ENCODE results near the gene PHF20. TPM values are rescaled to one million over a fixed set of nuclear protein-coding genes. Genes with fewer than 3 reads are reported as not detected.

Gene PHF20
- total and polyA plus RNA-seq, 5 donors from 2014 or later = 87.3 to 159 (median 102) TPM

- Mint-ChIP-seq H3K36me3 (peaks cover 10% of the 10 kb centered on the region), H3K27me3 (no peaks in the 10 kb centered on the region), H3K4me1 (peaks cover 8 to 23% (median 13%) of the 10 kb centered on the region in 4 donors), H3K27ac (peak overlapping the region in 2 of 3 donors; percentile 5 to 10), H3K9me3 (no peaks in the 10 kb centered on the region), H3K4me3 (peak overlapping the region in 1 of 4 donors; percentile 8)
- Histone ChIP-seq H3K27me3 (ENCODE audit: control insufficient read depth, insufficient read depth, low read length) (no peaks in the 10 kb centered on the region), H3K27ac (ENCODE audit: insufficient read depth, low read length, poor library complexity, severe bottlenecking) (no peak overlapping the region), H3K9me3 (ENCODE audit: control insufficient read depth in 2 of 2, low read length in 2 of 2) (no peaks in the 10 kb centered on the region), H3K36me3 (ENCODE audit: control insufficient read depth, insufficient read depth, low read length) (peaks cover 9% of the 10 kb centered on the region), H3K4me1 (ENCODE audit: control insufficient read depth, insufficient read depth, low read length, poor library complexity, severe bottlenecking) (no peaks in the 10 kb centered on the region), H3K4me3 (ENCODE audit: low read depth, low read length) (no peak overlapping the region)
- ATAC-seq (ENCODE audit: low read depth in 2 of 2) (no peak), DNase-seq (no peak)
Observed at GRCh38 chr20:35883336-35883777, 111.5 kb downstream of the PHF20 start.

DNA sequence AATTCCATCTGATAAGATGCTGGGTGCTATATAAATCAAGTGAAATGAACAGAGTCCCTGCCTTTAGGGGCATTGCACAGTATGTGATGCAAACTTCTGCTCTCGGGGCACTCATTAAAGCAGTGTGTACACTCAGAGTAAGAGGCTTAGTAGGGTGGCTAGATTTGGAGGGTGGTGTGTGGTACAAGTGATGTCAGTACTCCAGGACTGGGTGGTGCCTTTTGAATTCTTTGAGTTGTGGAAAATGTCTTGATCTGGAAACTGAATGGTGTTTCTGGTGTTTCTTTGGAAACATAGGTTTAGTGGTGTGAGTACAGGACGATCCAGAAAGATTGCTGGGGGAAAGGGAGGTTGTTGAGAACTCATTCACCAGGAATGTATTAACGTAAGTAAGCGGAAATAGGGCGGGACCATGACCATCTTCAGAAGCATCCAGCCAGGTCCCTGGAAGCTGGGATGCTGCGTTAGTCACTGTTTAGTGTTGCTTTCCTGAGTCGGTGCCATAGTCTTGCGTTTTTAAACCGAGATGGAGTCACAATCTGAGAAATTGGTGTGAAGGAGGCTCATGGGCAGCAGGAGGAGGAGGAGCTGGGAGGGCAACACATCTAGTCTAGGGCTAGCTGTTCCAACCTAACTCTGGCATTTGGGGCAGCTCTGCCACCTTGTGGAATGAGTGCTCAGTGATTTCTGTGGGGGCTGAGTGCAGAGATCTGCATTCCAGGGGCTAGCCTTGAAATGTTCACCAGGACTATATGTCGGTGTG lies 112.1 kb downstream of the PHF20 start:
- Histone ChIP-seq H3K27ac (ENCODE audit: insufficient read depth, low read length, poor library complexity, severe bottlenecking) (no peak overlapping the region), H3K36me3 (ENCODE audit: control insufficient read depth, insufficient read depth, low read length) (peaks cover 6% of the 10 kb centered on the region), H3K27me3 (ENCODE audit: control insufficient read depth, insufficient read depth, low read length) (no peaks in the 10 kb centered on the region), H3K4me3 (ENCODE audit: low read depth, low read length) (no peak overlapping the region), H3K9me3 (ENCODE audit: control insufficient read depth in 2 of 2, low read length in 2 of 2) (no peaks in the 10 kb centered on the region), H3K4me1 (ENCODE audit: control insufficient read depth, insufficient read depth, low read length, poor library complexity, severe bottlenecking) (no peaks in the 10 kb centered on the region)
- ATAC-seq (ENCODE audit: low read depth in 2 of 2) (peak; percentile 76 to 85), DNase-seq (peak; percentile 34 to 70 (median 62))
- Mint-ChIP-seq H3K27me3 (no peaks in the 10 kb centered on the region), H3K4me1 (peaks cover 8 to 19% (median 13%) of the 10 kb centered on the region in 4 donors), H3K36me3 (peaks cover 10% of the 10 kb centered on the region), H3K27ac (peak overlapping the region; percentile 5 to 71 (median 10)), H3K4me3 (peak overlapping the region in 1 of 4 donors; percentile 8), H3K9me3 (no peaks in the 10 kb centered on the region)

DNA sequence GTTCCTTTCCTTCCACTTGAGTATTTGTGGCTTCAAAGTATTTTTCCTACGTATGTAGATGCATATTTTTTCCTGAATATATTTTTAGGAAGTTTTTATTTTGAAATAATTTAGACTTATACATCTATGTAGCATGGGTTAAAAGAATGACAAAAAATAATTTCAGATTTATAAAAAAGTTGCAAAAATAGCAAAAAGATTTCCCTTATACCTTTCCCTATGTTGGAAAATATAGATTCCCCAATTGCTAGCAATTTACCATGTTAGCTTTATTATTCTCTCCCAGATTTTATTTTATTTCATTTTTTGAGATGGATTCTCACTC lies 112.7 kb downstream of the PHF20 start:
- Mint-ChIP-seq H3K36me3 (peaks cover 10% of the 10 kb centered on the region), H3K27ac (peak overlapping the region; percentile 5 to 45 (median 10)), H3K4me3 (no peak overlapping the region), H3K4me1 (peaks cover 8 to 19% (median 13%) of the 10 kb centered on the region in 4 donors), H3K9me3 (no peaks in the 10 kb centered on the region), H3K27me3 (no peaks in the 10 kb centered on the region)
- no peak overlapping the region for H3K27ac ChIP-seq (ENCODE audit: insufficient read depth, low read length, poor library complexity, severe bottlenecking)
- no peaks in the 10 kb centered on the region for H3K9me3 ChIP-seq (ENCODE audit: control insufficient read depth in 2 of 2, low read length in 2 of 2)
- peaks cover 6% of the 10 kb centered on the region for H3K36me3 ChIP-seq (ENCODE audit: control insufficient read depth, insufficient read depth, low read length)
- H3K4me1 ChIP-seq (ENCODE audit: control insufficient read depth, insufficient read depth, low read length, poor library complexity, severe bottlenecking) = no peaks in the 10 kb centered on the region
- no peaks in the 10 kb centered on the region for H3K27me3 ChIP-seq (ENCODE audit: control insufficient read depth, insufficient read depth, low read length)
- H3K4me3 ChIP-seq (ENCODE audit: low read depth, low read length) = no peak overlapping the region
- ATAC-seq (ENCODE audit: low read depth in 2 of 2) (no peak), DNase-seq (no peak)

GRCh38 chr20:35885212-35885611 lies 113.4 kb downstream of the PHF20 start:
- Histone ChIP-seq H3K4me1 (ENCODE audit: control insufficient read depth, insufficient read depth, low read length, poor library complexity, severe bottlenecking) (no peaks in the 10 kb centered on the region), H3K4me3 (ENCODE audit: low read depth, low read length) (no peak overlapping the region), H3K36me3 (ENCODE audit: control insufficient read depth, insufficient read depth, low read length) (peaks cover 6% of the 10 kb centered on the region), H3K27me3 (ENCODE audit: control insufficient read depth, insufficient read depth, low read length) (no peaks in the 10 kb centered on the region), H3K9me3 (ENCODE audit: control insufficient read depth in 2 of 2, low read length in 2 of 2) (no peaks in the 10 kb centered on the region), H3K27ac (ENCODE audit: insufficient read depth, low read length, poor library complexity, severe bottlenecking) (no peak overlapping the region)
- ATAC-seq (ENCODE audit: low read depth in 2 of 2) = no peak
- Mint-ChIP-seq H3K36me3 (peaks cover 10% of the 10 kb centered on the region), H3K9me3 (no peaks in the 10 kb centered on the region), H3K27ac (no peak overlapping the region), H3K4me3 (no peak overlapping the region), H3K27me3 (no peaks in the 10 kb centered on the region), H3K4me1 (peaks cover 6 to 12% (median 8%) of the 10 kb centered on the region in 4 donors)
- DNase-seq = no peak

GRCh38 chr20:35886537-35886936 lies 114.7 kb downstream of the PHF20 start:
- H3K4me3 Mint-ChIP-seq = no peak overlapping the region
- H3K27me3 Mint-ChIP-seq = no peaks in the 10 kb centered on the region
- no peaks in the 10 kb centered on the region for H3K9me3 Mint-ChIP-seq
- H3K27ac ChIP-seq (ENCODE audit: insufficient read depth, low read length, poor library complexity, severe bottlenecking) = no peak overlapping the region
- H3K27ac Mint-ChIP-seq = peak overlapping the region in 1 of 3 donors; percentile 75
- no peak for ATAC-seq (ENCODE audit: low read depth in 2 of 2)
- peaks cover 10% of the 10 kb centered on the region for H3K36me3 Mint-ChIP-seq
- peaks cover 6 to 12% (median 8%) of the 10 kb centered on the region in 4 donors for H3K4me1 Mint-ChIP-seq
- peaks cover 6% of the 10 kb centered on the region for H3K36me3 ChIP-seq (ENCODE audit: control insufficient read depth, insufficient read depth, low read length)
- no peaks in the 10 kb centered on the region for H3K9me3 ChIP-seq (ENCODE audit: control insufficient read depth in 2 of 2, low read length in 2 of 2)
- no peaks in the 10 kb centered on the region for H3K4me1 ChIP-seq (ENCODE audit: control insufficient read depth, insufficient read depth, low read length, poor library complexity, severe bottlenecking)
- no peak overlapping the region for H3K4me3 ChIP-seq (ENCODE audit: low read depth, low read length)
- DNase-seq = no peak
- no peaks in the 10 kb centered on the region for H3K27me3 ChIP-seq (ENCODE audit: control insufficient read depth, insufficient read depth, low read length)

DNA sequence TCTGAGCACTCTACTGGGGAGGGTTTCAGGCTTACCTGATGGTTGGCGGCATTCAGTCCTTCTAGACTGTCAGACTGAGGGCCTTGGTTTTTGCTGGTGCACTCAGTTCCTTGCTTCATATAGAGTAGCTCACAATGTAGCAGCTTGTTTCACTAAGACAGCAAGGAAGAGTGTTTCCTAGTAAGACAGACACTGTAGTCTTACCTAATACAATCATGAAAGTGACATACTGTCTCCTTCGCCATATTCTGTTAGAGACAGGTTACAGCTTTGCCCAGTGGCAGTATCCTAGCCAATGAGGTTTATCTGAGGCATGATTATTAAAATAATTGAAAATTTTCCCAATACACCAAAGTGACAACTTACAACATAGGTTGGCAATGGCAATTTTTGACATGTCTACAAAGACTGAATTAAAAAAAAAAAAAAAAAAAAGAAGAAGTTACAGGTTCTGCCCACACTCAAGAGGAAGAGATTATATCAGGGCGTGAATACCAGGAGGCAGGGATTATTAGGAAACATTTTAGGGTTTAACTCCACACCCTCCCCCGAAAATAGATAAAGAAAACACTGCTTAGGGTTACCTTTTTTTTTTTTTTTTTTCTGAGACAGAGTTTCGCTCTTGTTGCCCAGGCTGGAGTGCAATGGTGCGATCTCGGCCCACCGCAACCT lies 115.7 kb downstream of the PHF20 start:
- Mint-ChIP-seq H3K36me3 (peaks cover 10% of the 10 kb centered on the region), H3K4me3 (no peak overlapping the region), H3K27ac (no peak overlapping the region), H3K9me3 (no peaks in the 10 kb centered on the region), H3K4me1 (peaks cover 8 to 12% (median 8%) of the 10 kb centered on the region in 4 donors), H3K27me3 (no peaks in the 10 kb centered on the region)
- H3K4me1 ChIP-seq (ENCODE audit: control insufficient read depth, insufficient read depth, low read length, poor library complexity, severe bottlenecking) = no peaks in the 10 kb centered on the region
- no peak for ATAC-seq (ENCODE audit: low read depth in 2 of 2)
- DNase-seq = no peak
- no peaks in the 10 kb centered on the region for H3K27me3 ChIP-seq (ENCODE audit: control insufficient read depth, insufficient read depth, low read length)
- H3K36me3 ChIP-seq (ENCODE audit: control insufficient read depth, insufficient read depth, low read length) = peaks cover 6% of the 10 kb centered on the region
- no peak overlapping the region for H3K4me3 ChIP-seq (ENCODE audit: low read depth, low read length)
- H3K27ac ChIP-seq (ENCODE audit: insufficient read depth, low read length, poor library complexity, severe bottlenecking) = no peak overlapping the region
- no peaks in the 10 kb centered on the region for H3K9me3 ChIP-seq (ENCODE audit: control insufficient read depth in 2 of 2, low read length in 2 of 2)

DNA sequence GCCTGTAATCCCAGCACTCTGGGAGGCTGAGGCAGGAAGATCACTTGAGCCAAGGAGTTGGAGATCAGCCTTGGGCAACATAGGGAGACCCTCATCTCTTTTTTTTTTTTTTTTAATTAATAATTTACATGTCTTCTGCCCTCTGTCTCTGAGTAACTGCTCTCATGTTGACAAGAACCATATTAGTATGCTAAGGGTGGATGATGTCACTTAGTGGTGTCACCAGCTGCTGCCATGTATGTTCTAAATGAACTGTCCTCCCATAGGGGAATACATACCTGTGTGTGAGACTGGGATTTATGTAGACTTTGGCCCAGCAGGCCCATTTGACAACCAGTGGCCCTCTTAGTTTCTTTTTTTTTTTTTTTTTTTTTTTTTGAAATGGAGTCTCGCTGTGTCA lies 116.8 kb downstream of the PHF20 start:
- DNase-seq = no peak
- ATAC-seq (ENCODE audit: low read depth in 2 of 2) = no peak
- H3K4me1 Mint-ChIP-seq = peaks cover 7 to 16% (median 12%) of the 10 kb centered on the region in 4 donors
- Histone ChIP-seq H3K4me3 (ENCODE audit: low read depth, low read length) (no peak overlapping the region), H3K4me1 (ENCODE audit: control insufficient read depth, insufficient read depth, low read length, poor library complexity, severe bottlenecking) (no peaks in the 10 kb centered on the region), H3K9me3 (ENCODE audit: control insufficient read depth in 2 of 2, low read length in 2 of 2) (no peaks in the 10 kb centered on the region), H3K27ac (ENCODE audit: insufficient read depth, low read length, poor library complexity, severe bottlenecking) (no peak overlapping the region), H3K27me3 (ENCODE audit: control insufficient read depth, insufficient read depth, low read length) (no peaks in the 10 kb centered on the region), H3K36me3 (ENCODE audit: control insufficient read depth, insufficient read depth, low read length) (peaks cover 9% of the 10 kb centered on the region)
- H3K4me3 Mint-ChIP-seq = no peak overlapping the region
- H3K36me3 Mint-ChIP-seq = peaks cover 10% of the 10 kb centered on the region
- H3K27ac Mint-ChIP-seq = no peak overlapping the region
- H3K9me3 Mint-ChIP-seq = no peaks in the 10 kb centered on the region
- H3K27me3 Mint-ChIP-seq = no peaks in the 10 kb centered on the region
